ENCODE data around the gene ZNF507. TPM values are rescaled to one million over a fixed set of nuclear protein-coding genes. Genes with fewer than 3 reads are reported as not detected.

Gene ZNF507
- total RNA-seq, 1 donor from 2014 or later = 24.7 TPM

- no peak for DNase-seq
- peaks cover 2% of the 10 kb centered on the region for H3K9me3 Mint-ChIP-seq (ENCODE audit: unreplicated experiment)
- no peak overlapping the region for H3K27ac Mint-ChIP-seq (ENCODE audit: unreplicated experiment)
- no peak overlapping the region for H3K4me3 Mint-ChIP-seq (ENCODE audit: unreplicated experiment)
- H3K4me1 Mint-ChIP-seq (ENCODE audit: low read depth, unreplicated experiment) = peaks cover 4% of the 10 kb centered on the region
- no peaks in the 10 kb centered on the region for H3K36me3 Mint-ChIP-seq (ENCODE audit: unreplicated experiment)
- H3K27me3 Mint-ChIP-seq (ENCODE audit: unreplicated experiment) = peaks cover 2% of the 10 kb centered on the region
- TF ChIP-seq, protein P1, sequence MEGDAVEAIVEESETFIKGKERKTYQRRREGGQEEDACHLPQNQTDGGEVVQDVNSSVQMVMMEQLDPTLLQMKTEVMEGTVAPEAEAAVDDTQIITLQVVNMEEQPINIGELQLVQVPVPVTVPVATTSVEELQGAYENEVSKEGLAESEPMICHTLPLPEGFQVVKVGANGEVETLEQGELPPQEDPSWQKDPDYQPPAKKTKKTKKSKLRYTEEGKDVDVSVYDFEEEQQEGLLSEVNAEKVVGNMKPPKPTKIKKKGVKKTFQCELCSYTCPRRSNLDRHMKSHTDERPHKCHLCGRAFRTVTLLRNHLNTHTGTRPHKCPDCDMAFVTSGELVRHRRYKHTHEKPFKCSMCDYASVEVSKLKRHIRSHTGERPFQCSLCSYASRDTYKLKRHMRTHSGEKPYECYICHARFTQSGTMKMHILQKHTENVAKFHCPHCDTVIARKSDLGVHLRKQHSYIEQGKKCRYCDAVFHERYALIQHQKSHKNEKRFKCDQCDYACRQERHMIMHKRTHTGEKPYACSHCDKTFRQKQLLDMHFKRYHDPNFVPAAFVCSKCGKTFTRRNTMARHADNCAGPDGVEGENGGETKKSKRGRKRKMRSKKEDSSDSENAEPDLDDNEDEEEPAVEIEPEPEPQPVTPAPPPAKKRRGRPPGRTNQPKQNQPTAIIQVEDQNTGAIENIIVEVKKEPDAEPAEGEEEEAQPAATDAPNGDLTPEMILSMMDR (IDR thresholded peaks at IDR 0.05; ENCODE audit: partially characterized antibody, unreplicated experiment) = no peak
Measured at GRCh38 chr19:32333227-32333626, 12.2 kb upstream of the ZNF507 start.

DNA sequence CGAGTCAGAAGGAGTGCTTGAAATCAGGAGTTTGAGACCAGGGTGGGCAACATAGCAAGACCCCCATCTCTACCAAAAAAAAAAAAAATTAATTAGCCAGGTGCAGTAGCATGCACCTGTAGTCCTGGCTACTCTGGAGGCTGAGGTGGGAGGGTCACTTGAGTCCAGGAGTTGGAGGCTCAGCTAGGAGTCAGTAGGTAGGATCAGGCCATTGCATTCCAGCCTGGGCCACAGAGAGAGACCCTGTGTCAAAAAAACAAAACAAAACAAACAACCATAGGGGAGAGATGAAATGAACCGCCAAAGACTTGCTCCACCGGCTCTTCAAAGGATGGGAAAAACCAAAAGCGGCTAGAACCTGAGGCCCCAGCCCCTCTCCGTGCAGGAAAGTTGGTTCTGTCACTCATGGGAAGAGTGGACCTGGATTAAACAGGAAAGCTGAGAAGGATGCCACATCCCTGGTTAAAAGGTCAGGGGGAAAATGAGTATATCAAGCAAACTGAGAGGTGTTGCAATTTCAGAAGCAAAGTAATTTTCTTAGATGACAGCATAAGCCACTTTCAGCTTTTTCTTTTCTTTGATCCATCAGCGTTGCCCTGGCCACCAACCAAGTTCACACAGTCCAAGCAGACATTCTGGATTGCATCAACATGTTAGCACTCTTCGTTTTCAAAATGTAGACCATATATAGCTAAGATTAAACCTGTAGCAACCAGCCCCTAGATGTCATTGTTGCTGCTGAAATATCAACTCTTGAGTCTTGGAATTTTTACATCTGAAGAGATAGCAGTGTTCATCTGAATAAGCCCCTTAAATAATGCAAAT, 8.9 kb upstream of the ZNF507 start:
- no peak overlapping the region for H3K4me3 Mint-ChIP-seq (ENCODE audit: unreplicated experiment)
- peaks cover 2% of the 10 kb centered on the region for H3K27me3 Mint-ChIP-seq (ENCODE audit: unreplicated experiment)
- peaks cover 4% of the 10 kb centered on the region for H3K4me1 Mint-ChIP-seq (ENCODE audit: low read depth, unreplicated experiment)
- no peak for DNase-seq
- H3K27ac Mint-ChIP-seq (ENCODE audit: unreplicated experiment) = no peak overlapping the region
- no peaks in the 10 kb centered on the region for H3K36me3 Mint-ChIP-seq (ENCODE audit: unreplicated experiment)
- TF ChIP-seq, protein P1 (IDR thresholded peaks at IDR 0.05; ENCODE audit: partially characterized antibody, unreplicated experiment) = no peak
- peaks cover 2% of the 10 kb centered on the region for H3K9me3 Mint-ChIP-seq (ENCODE audit: unreplicated experiment)

DNA sequence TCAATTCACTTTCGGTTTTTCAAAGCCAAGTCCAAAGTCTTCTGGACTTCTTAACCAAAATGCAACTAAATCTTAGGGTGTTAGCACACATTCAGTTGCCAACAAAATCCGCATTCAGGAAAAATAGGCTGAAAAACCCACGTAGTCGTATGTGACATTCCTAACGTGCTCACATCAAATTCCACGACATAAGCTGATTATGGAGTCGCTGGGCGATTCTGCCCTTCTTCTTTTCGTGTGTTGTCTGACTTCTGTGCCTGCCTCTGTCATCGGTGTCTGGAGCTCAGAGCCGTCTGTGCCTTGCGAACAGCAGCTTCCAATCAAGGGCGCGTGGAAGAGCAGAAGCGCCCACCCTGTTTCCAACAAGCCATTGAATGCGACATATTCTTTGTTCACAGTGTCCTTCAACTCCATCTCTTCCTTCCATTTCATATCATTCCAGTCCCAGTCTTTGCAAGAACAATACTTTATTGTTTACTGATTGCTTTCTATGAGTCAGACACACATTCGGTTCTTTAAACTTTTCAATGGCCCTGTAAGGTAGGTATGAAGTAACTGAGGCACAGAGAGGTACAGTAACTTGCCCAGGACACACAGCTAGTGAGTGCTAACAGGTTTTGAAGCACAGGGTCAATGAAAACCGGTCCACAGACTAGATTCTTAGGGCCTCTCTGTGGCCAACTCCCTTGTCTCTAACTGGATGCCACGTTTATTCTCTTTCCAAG, 8.2 kb upstream of the ZNF507 start:
- DNase-seq = no peak
- no peak overlapping the region for H3K27ac Mint-ChIP-seq (ENCODE audit: unreplicated experiment)
- no peaks in the 10 kb centered on the region for H3K4me1 Mint-ChIP-seq (ENCODE audit: low read depth, unreplicated experiment)
- no peaks in the 10 kb centered on the region for H3K36me3 Mint-ChIP-seq (ENCODE audit: unreplicated experiment)
- peaks cover 2% of the 10 kb centered on the region for H3K27me3 Mint-ChIP-seq (ENCODE audit: unreplicated experiment)
- H3K9me3 Mint-ChIP-seq (ENCODE audit: unreplicated experiment) = peaks cover 2% of the 10 kb centered on the region
- TF ChIP-seq, protein P1 (IDR thresholded peaks at IDR 0.05; ENCODE audit: partially characterized antibody, unreplicated experiment) = no peak
- no peak overlapping the region for H3K4me3 Mint-ChIP-seq (ENCODE audit: unreplicated experiment)

DNA sequence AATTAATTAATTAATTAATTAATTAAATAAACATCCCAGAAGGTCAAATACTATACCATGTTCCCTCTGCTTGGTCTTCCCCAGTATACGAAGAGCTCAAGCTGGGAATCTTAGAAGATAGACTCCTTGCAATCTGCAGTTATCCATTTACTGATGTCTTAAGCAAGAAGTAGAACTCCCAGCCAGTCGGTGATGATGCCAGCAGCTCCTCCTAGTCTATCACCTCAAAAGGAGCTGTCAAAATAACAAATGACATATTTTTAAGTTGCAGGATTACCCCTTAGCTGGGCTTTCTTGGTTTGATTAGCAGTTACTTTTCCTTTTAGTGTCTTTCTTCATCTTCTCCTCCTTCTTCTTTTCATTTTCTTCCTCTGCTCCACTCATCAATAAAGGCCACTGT, 6.0 kb upstream of the ZNF507 start:
- Mint-ChIP-seq H3K9me3 (ENCODE audit: unreplicated experiment) (no peaks in the 10 kb centered on the region), H3K27ac (ENCODE audit: unreplicated experiment) (no peak overlapping the region), H3K4me3 (ENCODE audit: unreplicated experiment) (no peak overlapping the region), H3K36me3 (ENCODE audit: unreplicated experiment) (no peaks in the 10 kb centered on the region), H3K27me3 (ENCODE audit: unreplicated experiment) (peaks cover under 1% of the 10 kb centered on the region), H3K4me1 (ENCODE audit: low read depth, unreplicated experiment) (no peaks in the 10 kb centered on the region)
- TF ChIP-seq, protein P1 (IDR thresholded peaks at IDR 0.05; ENCODE audit: partially characterized antibody, unreplicated experiment) = no peak
- no peak for DNase-seq
